ENCODE measurements around the gene RNASE13.

The RNASE13 gene, protein sequence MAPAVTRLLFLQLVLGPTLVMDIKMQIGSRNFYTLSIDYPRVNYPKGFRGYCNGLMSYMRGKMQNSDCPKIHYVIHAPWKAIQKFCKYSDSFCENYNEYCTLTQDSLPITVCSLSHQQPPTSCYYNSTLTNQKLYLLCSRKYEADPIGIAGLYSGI

DNA sequence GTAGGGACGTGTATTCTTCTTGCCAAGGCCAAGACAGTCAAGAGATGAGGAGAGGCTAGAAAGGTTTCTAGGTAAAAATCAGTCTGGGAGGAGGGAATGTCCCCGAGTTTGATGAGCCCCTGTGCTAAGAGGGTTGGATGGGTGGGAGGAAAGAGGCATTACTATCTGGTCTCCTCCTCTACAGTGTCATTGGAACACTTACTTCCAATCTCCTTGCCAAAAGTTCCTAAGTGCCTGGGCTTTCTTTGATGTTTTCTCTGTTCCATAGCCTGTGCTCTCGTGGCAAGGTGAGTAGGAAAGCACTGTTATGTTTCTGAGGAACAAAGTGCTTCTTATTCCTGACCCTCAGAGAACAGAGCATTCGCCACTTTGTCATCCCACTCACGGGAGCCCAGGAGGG lies at the start of gene RNASE13:
Gene RNASE13 (minus strand): TSS at position 101 of the 400 bp plus-strand sequence. CDS start 519 bp downstream, outside the sequence.
- Histone ChIP-seq H3K27ac (peak within 1 kb of the TSS; percentile 45), H3K4me2 (ENCODE audit: low read length) (no peak within 1 kb of the TSS), H3K79me2 (no peaks in the 10 kb centered on the region), H3K27me3 (ENCODE audit: control insufficient read depth, insufficient read depth, low read length) (no peaks in the 10 kb centered on the region), H3K4me1 (peaks cover 28% of the 10 kb centered on the region), H3K9ac (no peak within 1 kb of the TSS), H2AFZ (peak within 1 kb of the TSS; percentile 61), H3K36me3 (ENCODE audit: control insufficient read depth, insufficient read depth, low read length) (no peaks in the 10 kb centered on the region), H3K9me3 (ENCODE audit: control insufficient read depth, low read length) (no peaks in the 10 kb centered on the region), H3K4me3 (ENCODE audit: low read depth, low read length) (no peak within 1 kb of the TSS)
- TF ChIP-seq CTCF (IDR thresholded peaks at IDR 0.05), result no peak

DNA sequence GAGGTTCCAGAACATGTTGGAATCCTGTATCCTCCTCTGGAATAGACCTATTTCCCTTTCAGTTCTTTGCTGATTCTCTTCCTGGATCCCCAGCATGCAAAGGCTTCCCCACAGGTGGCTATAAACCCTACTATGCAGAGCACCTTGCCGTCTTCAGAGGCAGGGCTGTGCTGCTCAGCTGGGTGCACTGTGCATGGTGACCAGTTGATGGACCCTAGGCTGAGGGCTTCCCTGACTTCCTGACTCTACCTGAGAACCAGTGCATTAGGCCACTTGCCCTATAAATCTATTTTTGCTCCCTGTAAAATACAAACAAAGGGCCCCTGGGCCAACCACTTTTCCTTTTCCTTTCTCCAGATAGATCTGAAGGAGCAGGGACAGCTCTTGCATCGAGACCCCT lies 49.8 kb upstream of the RNASE13 start:
- H3K9me3 ChIP-seq (ENCODE audit: control insufficient read depth, low read length), result no peaks in the 10 kb centered on the region
- TF ChIP-seq CTCF (IDR thresholded peaks at IDR 0.05), result no peak
- no peaks in the 10 kb centered on the region for H3K27me3 ChIP-seq (ENCODE audit: control insufficient read depth, insufficient read depth, low read length)
- H3K36me3 ChIP-seq (ENCODE audit: control insufficient read depth, insufficient read depth, low read length), result no peaks in the 10 kb centered on the region
- no peak overlapping the region for H2AFZ ChIP-seq
- no peak overlapping the region for H3K4me2 ChIP-seq (ENCODE audit: low read length)
- H3K79me2 ChIP-seq, result no peaks in the 10 kb centered on the region
- H3K4me3 ChIP-seq (ENCODE audit: low read depth, low read length), result no peak overlapping the region
- no peak overlapping the region for H3K27ac ChIP-seq
- H3K9ac ChIP-seq, result no peak overlapping the region
- peaks cover 6% of the 10 kb centered on the region for H3K4me1 ChIP-seq

GRCh38 chr14:21083565-21084325 lies 49.1 kb upstream of the RNASE13 start:
- Histone ChIP-seq H3K9me3 (ENCODE audit: control insufficient read depth, low read length) (no peaks in the 10 kb centered on the region), H3K4me3 (ENCODE audit: low read depth, low read length) (no peak overlapping the region), H3K4me1 (peaks cover 6% of the 10 kb centered on the region), H3K9ac (no peak overlapping the region), H3K79me2 (peaks cover 4% of the 10 kb centered on the region), H3K27ac (no peak overlapping the region), H3K4me2 (ENCODE audit: low read length) (no peak overlapping the region), H3K36me3 (ENCODE audit: control insufficient read depth, insufficient read depth, low read length) (no peaks in the 10 kb centered on the region), H2AFZ (no peak overlapping the region), H3K27me3 (ENCODE audit: control insufficient read depth, insufficient read depth, low read length) (no peaks in the 10 kb centered on the region)
- TF ChIP-seq CTCF (IDR thresholded peaks at IDR 0.05), result no peak

- no peak for TF ChIP-seq CTCF (IDR thresholded peaks at IDR 0.05)
- Histone ChIP-seq H3K36me3 (ENCODE audit: control insufficient read depth, insufficient read depth, low read length) (no peaks in the 10 kb centered on the region), H3K4me1 (no peaks in the 10 kb centered on the region), H3K9me3 (ENCODE audit: control insufficient read depth, low read length) (no peaks in the 10 kb centered on the region), H3K27me3 (ENCODE audit: control insufficient read depth, insufficient read depth, low read length) (no peaks in the 10 kb centered on the region), H3K79me2 (peaks cover 4% of the 10 kb centered on the region), H3K4me3 (ENCODE audit: low read depth, low read length) (no peak overlapping the region), H3K27ac (no peak overlapping the region), H3K9ac (no peak overlapping the region), H2AFZ (no peak overlapping the region), H3K4me2 (ENCODE audit: low read length) (no peak overlapping the region)
Observed at GRCh38 chr14:21081521-21082142, 47.0 kb upstream of the RNASE13 start.
